ENCODE data around the gene MTMR4.

GRCh38 chr17:58501451-58501850 lies 13.0 kb downstream of the MTMR4 start:
- no peak for TF ChIP-seq POLR2A (IDR thresholded peaks at IDR 0.05)
- no peak for TF ChIP-seq CTCF (IDR thresholded peaks at IDR 0.05)
